LNCAP (cell line): ENCODE measurements around the gene CCDC158.

Source experiments
- TF ChIP-seq, protein P1 (sequence below): fragments of 450-650 bp; IDR thresholded peaks from 2 replicates; pipeline ENCODE4 v1.5.1; 2017; ENCODE audit warnings: mild to moderate bottlenecking

Gene CCDC158

GRCh38 chr4:76339364-76339763 lies 81.6 kb downstream of the CCDC158 start:
- TF ChIP-seq, protein P1, sequence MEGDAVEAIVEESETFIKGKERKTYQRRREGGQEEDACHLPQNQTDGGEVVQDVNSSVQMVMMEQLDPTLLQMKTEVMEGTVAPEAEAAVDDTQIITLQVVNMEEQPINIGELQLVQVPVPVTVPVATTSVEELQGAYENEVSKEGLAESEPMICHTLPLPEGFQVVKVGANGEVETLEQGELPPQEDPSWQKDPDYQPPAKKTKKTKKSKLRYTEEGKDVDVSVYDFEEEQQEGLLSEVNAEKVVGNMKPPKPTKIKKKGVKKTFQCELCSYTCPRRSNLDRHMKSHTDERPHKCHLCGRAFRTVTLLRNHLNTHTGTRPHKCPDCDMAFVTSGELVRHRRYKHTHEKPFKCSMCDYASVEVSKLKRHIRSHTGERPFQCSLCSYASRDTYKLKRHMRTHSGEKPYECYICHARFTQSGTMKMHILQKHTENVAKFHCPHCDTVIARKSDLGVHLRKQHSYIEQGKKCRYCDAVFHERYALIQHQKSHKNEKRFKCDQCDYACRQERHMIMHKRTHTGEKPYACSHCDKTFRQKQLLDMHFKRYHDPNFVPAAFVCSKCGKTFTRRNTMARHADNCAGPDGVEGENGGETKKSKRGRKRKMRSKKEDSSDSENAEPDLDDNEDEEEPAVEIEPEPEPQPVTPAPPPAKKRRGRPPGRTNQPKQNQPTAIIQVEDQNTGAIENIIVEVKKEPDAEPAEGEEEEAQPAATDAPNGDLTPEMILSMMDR = no peak

GRCh38 chr4:76334885-76335284 lies 86.1 kb downstream of the CCDC158 start:
- TF ChIP-seq, protein P1 = no peak

GRCh38 chr4:76326515-76326914 lies 94.4 kb downstream of the CCDC158 start:
- TF ChIP-seq, protein P1 = no peak

- TF ChIP-seq, protein P1 = no peak
Measured at GRCh38 chr4:76325072-76325471, 95.9 kb downstream of the CCDC158 start.

GRCh38 chr4:76322236-76322635 lies 98.7 kb downstream of the CCDC158 start:
- TF ChIP-seq, protein P1 = no peak

DNA sequence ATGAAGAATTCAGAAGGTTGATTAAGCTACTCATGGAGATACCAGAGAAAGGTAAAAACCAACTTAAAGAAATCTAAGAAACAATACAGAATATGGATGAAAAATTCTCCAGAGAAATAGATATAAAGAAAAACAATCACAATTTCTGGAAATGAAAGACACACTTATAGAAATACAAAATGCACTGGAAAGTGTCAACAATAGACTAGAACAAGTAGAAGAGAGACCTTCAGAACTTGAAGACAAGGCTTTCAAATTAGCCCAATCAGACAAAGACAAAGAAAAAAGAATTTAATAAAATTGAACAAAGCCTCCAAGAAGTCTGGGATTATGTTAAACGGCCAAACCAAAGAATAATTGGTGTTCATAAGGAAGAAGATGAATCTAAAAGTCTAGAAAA lies 104.8 kb downstream of the CCDC158 start:
- TF ChIP-seq, protein P1 = no peak

- TF ChIP-seq, protein P1 = no peak
Measured at GRCh38 chr4:76315267-76315918, 105.5 kb downstream of the CCDC158 start.

DNA sequence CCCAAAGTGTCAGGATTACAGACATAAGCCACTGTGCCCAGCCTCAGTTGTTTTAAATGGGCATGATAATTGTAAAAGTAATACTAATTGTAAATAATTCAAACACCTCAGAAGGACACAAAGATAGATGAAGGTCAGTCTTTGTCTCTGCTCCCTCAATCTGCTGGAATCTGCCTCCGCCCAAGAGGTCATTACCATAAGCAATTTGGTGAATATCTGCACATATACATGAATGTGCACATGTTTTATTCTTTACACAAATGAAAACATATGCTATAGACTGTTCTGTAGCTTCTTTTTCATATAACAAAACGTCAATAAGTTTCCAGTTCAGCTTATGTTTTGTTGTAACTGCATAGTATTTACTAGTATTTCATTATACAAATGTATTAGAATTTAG lies 107.4 kb downstream of the CCDC158 start:
- TF ChIP-seq, protein P1 = no peak
